Measurements from ENCODE around the gene TMED1.

The TMED1 gene

GRCh38 chr19:10808937-10809649 lies 26.9 kb downstream of the TMED1 start:
- no peak for DNase-seq

GRCh38 chr19:10805758-10806247 lies 30.2 kb downstream of the TMED1 start:
- no peak for DNase-seq

- DNase-seq = no peak
Observed at GRCh38 chr19:10805065-10805757, 30.8 kb downstream of the TMED1 start.

- no peak for DNase-seq
Observed at GRCh38 chr19:10803252-10803651, 32.8 kb downstream of the TMED1 start.

- DNase-seq = no peak
Observed at GRCh38 chr19:10802479-10802878, 33.5 kb downstream of the TMED1 start.

GRCh38 chr19:10800488-10800887 lies 35.5 kb downstream of the TMED1 start:
- DNase-seq = no peak

GRCh38 chr19:10797541-10798256 lies 38.3 kb downstream of the TMED1 start:
- DNase-seq = no peak

- DNase-seq = no peak
Observed at GRCh38 chr19:10797078-10797477, 38.9 kb downstream of the TMED1 start.

GRCh38 chr19:10796653-10797052 lies 39.4 kb downstream of the TMED1 start:
- no peak for DNase-seq

GRCh38 chr19:10789866-10790265 lies 46.1 kb downstream of the TMED1 start:
- no peak for DNase-seq

GRCh38 chr19:10788146-10788545 lies 47.9 kb downstream of the TMED1 start:
- no peak for DNase-seq

GRCh38 chr19:10784257-10784656 lies 51.8 kb downstream of the TMED1 start:
- DNase-seq = no peak

- DNase-seq = no peak
Observed at GRCh38 chr19:10782795-10783194, 53.2 kb downstream of the TMED1 start.

All from NCI-H526 treated with DMSO at 0.1 percent for 48 hours (cell line).